Lower lobe of right lung (tissue), 2 donors: ENCODE data around the gene CD47. TPM values are rescaled to one million over a fixed set of nuclear protein-coding genes. Genes with fewer than 3 reads are reported as not detected.

Experiments used
- ATAC-seq, 2 donors: fragments of 200-7000 bp; cut with Tn5 transposase; one replicate each; pipeline ENCODE4 v1.9.1; 2020 to 2022; ENCODE audit warnings: mild to moderate bottlenecking in 2 of 2, moderate library complexity in 2 of 2
- DNase-seq: peaks from one replicate; pipeline ENCODE4 v3.0.0-alpha.2; 2020
- H3K27ac ChIP-seq: fragments of 200-600 bp; one replicate; pipeline ENCODE4 v1.8.0; 2022
- H3K27me3 ChIP-seq: fragments of 200-600 bp; one replicate; pipeline ENCODE4 v1.8.0; 2022; ENCODE audit warnings: low read depth
- H3K36me3 ChIP-seq: fragments of 200-600 bp; one replicate; pipeline ENCODE4 v1.8.0; 2022; ENCODE audit warnings: mild to moderate bottlenecking
- H3K4me1 ChIP-seq: fragments of 200-600 bp; one replicate; pipeline ENCODE4 v1.8.0; 2022
- H3K4me3 ChIP-seq: fragments of 200-600 bp; one replicate; pipeline ENCODE4 v1.8.0; 2022; ENCODE audit warnings: mild to moderate bottlenecking
- H3K9me3 ChIP-seq: fragments of 200-600 bp; one replicate; pipeline ENCODE4 v1.8.0; 2022
- CTCF ChIP-seq: fragments of 200-600 bp; IDR thresholded peaks from one replicate; pipeline ENCODE4 v1.8.0; 2022; ENCODE audit warnings: antibody characterized with exemption, mild to moderate bottlenecking
- intact Hi-C: fragments of 100-400 bp; cut with DNase I; formaldehyde crosslinking; loops from one replicate; pipeline ENCODE4 v1.11.0; 2022
- total RNA-seq: library from RNA; stranded (reverse); fragmentation: NEBNext Ultra II Directional; extraction: Animal tissue kit (Norgen Biotek cat#: 25700); gene quantifications from one replicate; pipeline ENCODE4 v1.2.1, GENCODE V29; 2021
- donor health status: DM: no; HTN: yes; CAD: no; lungs with severe emphysema.

CD47 gene
- total RNA-seq, 1 donor from 2014 or later: 222 TPM

GRCh38 chr3:108089579-108089978, 1.3 kb downstream of the CD47 start:
- peaks cover 38% of the 10 kb centered on the region for H3K4me1 ChIP-seq
- H3K27me3 ChIP-seq: no peaks in the 10 kb centered on the region
- H3K9me3 ChIP-seq: no peaks in the 10 kb centered on the region
- peak overlapping the region; percentile 96 for H3K27ac ChIP-seq
- peak overlapping the region; percentile 79 for H3K4me3 ChIP-seq
- intact Hi-C loops: no loop called here
- H3K36me3 ChIP-seq: no peaks in the 10 kb centered on the region
- TF ChIP-seq CTCF: no peak
- DNase-seq (no peak), ATAC-seq (no peak)

- ATAC-seq: no peak
- DNase-seq: no peak
Measured at GRCh38 chr3:108088697-108089096, 2.1 kb downstream of the CD47 start.

GRCh38 chr3:108088146-108088545, 2.7 kb downstream of the CD47 start:
- no peaks in the 10 kb centered on the region for H3K36me3 ChIP-seq
- intact Hi-C loops: no loop called here
- H3K4me1 ChIP-seq: peaks cover 49% of the 10 kb centered on the region
- peak overlapping the region; percentile 79 for H3K4me3 ChIP-seq
- H3K27me3 ChIP-seq: no peaks in the 10 kb centered on the region
- no peaks in the 10 kb centered on the region for H3K9me3 ChIP-seq
- TF ChIP-seq CTCF: no peak
- ATAC-seq: no peak
- peak overlapping the region; percentile 46 for H3K27ac ChIP-seq
- DNase-seq: no peak

More at GRCh38 chr3:108088697-108089096, 2.1 kb downstream of the CD47 start:
- no peak for TF ChIP-seq CTCF
- intact Hi-C loops: no loop called here
- Histone ChIP-seq H3K27me3 (no peaks in the 10 kb centered on the region), H3K36me3 (no peaks in the 10 kb centered on the region), H3K27ac (peak overlapping the region; percentile 46), H3K4me1 (peaks cover 44% of the 10 kb centered on the region), H3K4me3 (peak overlapping the region; percentile 79), H3K9me3 (no peaks in the 10 kb centered on the region)

- H3K9me3 ChIP-seq: no peaks in the 10 kb centered on the region
- H3K27ac ChIP-seq: no peak overlapping the region
- ATAC-seq: no peak
- peaks cover 61% of the 10 kb centered on the region for H3K4me1 ChIP-seq
- no peaks in the 10 kb centered on the region for H3K36me3 ChIP-seq
- H3K27me3 ChIP-seq: no peaks in the 10 kb centered on the region
- no peak overlapping the region for H3K4me3 ChIP-seq
- no peak for DNase-seq
- no peak for TF ChIP-seq CTCF
- intact Hi-C loops: no loop called here
Measured at GRCh38 chr3:108086653-108087052, 4.2 kb downstream of the CD47 start.

- ATAC-seq: no peak
- no peak overlapping the region for H3K4me3 ChIP-seq
- peak overlapping the region; percentile 8 for H3K27ac ChIP-seq
- H3K9me3 ChIP-seq: no peaks in the 10 kb centered on the region
- TF ChIP-seq CTCF: no peak
- peaks cover 69% of the 10 kb centered on the region for H3K4me1 ChIP-seq
- H3K36me3 ChIP-seq: no peaks in the 10 kb centered on the region
- no peak for DNase-seq
- H3K27me3 ChIP-seq: no peaks in the 10 kb centered on the region
- intact Hi-C loops: no loop called here
Measured at GRCh38 chr3:108085810-108086350, 5.0 kb downstream of the CD47 start.
